PFSK-1 (cell line): ENCODE data around the gene C1QTNF4.

Experiments
- FOXP2 ChIP-seq: optimal IDR thresholded peaks from 2 replicates; pipeline ENCODE3; 2011; ENCODE audit warnings: borderline replicate concordance, control low read depth, inconsistent platforms; ENCODE audit not compliant: insufficient read depth; ENCODE audit errors: extremely low read length, extremely low read depth
- POLR2AphosphoS5 ChIP-seq: IDR thresholded peaks from 2 replicates; pipeline ENCODE4 v1.6.1; 2012; ENCODE audit warnings: low read depth, mild to moderate bottlenecking, control low read depth, low read length, moderate library complexity
- REST ChIP-seq, 2 experiments: IDR thresholded peaks; 2 replicates each; pipeline versions ENCODE4 v1.6.1 to v1.8.0; 2011 to 2012; ENCODE audit warnings: low read depth in 2 of 2, low read length in 2 of 2, control low read depth in 1 of 2, inconsistent platforms in 1 of 2, mild to moderate bottlenecking in 1 of 2, moderate library complexity in 1 of 2; ENCODE audit not compliant: insufficient read depth in 1 of 2
- SIN3A ChIP-seq: IDR thresholded peaks from 2 replicates; pipeline ENCODE4 v1.6.1; 2012; ENCODE audit warnings: mild to moderate bottlenecking, low read length, moderate library complexity, borderline replicate concordance; ENCODE audit not compliant: insufficient read depth
- TAF1 ChIP-seq: IDR thresholded peaks from 2 replicates; pipeline ENCODE4 v1.6.1; 2012; ENCODE audit warnings: low read length, control low read depth, borderline replicate concordance; ENCODE audit not compliant: insufficient read depth

Gene C1QTNF4

GRCh38 chr11:47564933-47565339 is 29.3 kb downstream of the C1QTNF4 start:
- no peak for TF ChIP-seq TAF1
- no peak for TF ChIP-seq SIN3A
- TF ChIP-seq FOXP2 = no peak
- TF ChIP-seq REST (IDR thresholded peaks at IDR 0.05; ENCODE audit: insufficient read depth in 1 of 2, low read depth in 2 of 2, low read length in 2 of 2) = no peak
- no peak for TF ChIP-seq POLR2AphosphoS5

- TF ChIP-seq TAF1 (no peak), POLR2AphosphoS5 (no peak), REST (IDR thresholded peaks at IDR 0.05; ENCODE audit: insufficient read depth in 1 of 2, low read depth in 2 of 2, low read length in 2 of 2) (no peak), FOXP2 (no peak), SIN3A (no peak)
These were observed 33.8 kb downstream of the C1QTNF4 start for GRCh38 chr11:47560426-47560825.

- TF ChIP-seq TAF1 (no peak), SIN3A (no peak), REST (IDR thresholded peaks at IDR 0.05; ENCODE audit: insufficient read depth in 1 of 2, low read depth in 2 of 2, low read length in 2 of 2) (no peak), POLR2AphosphoS5 (no peak), FOXP2 (no peak)
These were observed 35.5 kb downstream of the C1QTNF4 start for GRCh38 chr11:47558695-47559094.

GRCh38 chr11:47553406-47553743 is 40.8 kb downstream of the C1QTNF4 start:
- TF ChIP-seq REST (IDR thresholded peaks at IDR 0.05; ENCODE audit: insufficient read depth in 1 of 2, low read depth in 2 of 2, low read length in 2 of 2) (no peak), FOXP2 (no peak), POLR2AphosphoS5 (no peak), TAF1 (no peak), SIN3A (no peak)
